ENCODE data around the gene CXCR1. TPM values are rescaled to one million over a fixed set of nuclear protein-coding genes. Genes with fewer than 3 reads are reported as not detected.

The CXCR1 gene
- total and polyA plus RNA-seq, 2 donors (not counting 1 experiment from before 2014, with no cell fraction given): 0.04 TPM; not detected in 1

- DNase-seq (no peak), ATAC-seq (ENCODE audit: low read depth) (no peak)
- TF ChIP-seq EZH2 (IDR thresholded peaks at IDR 0.05; ENCODE audit: borderline replicate concordance, insufficient read depth, low read depth, low read length, poor library complexity, severe bottlenecking): no peak
- TF ChIP-seq CTCF (IDR thresholded peaks at IDR 0.05): no peak
- peaks cover 0 to 6% (median 6%) of the 10 kb centered on the region in 3 donors for H3K9me3 ChIP-seq (ENCODE audit: control extremely low read depth in 1 of 3, control insufficient read depth in 2 of 3, insufficient read depth in 1 of 3, low read length in 2 of 3)
- H3K79me2 ChIP-seq (ENCODE audit: control insufficient read depth, insufficient read depth, low read length): peaks cover 46% of the 10 kb centered on the region
- Mint-ChIP-seq H3K9me3 (ENCODE audit: insufficient read depth) (no peaks in the 10 kb centered on the region), H3K27me3 (peaks cover 4% of the 10 kb centered on the region), H3K27ac (no peak overlapping the region), H3K4me1 (peaks cover 18% of the 10 kb centered on the region), H3K4me3 (no peak overlapping the region)
- H3K4me3 ChIP-seq (ENCODE audit: control extremely low read depth in 1 of 5, extremely low read depth in 1 of 5, insufficient read depth in 1 of 5, low read depth in 2 of 5, low read length in 4 of 5): no peak overlapping the region
- ChIA-PET CTCF (no interaction called here), POLR2A (no interaction called here)
- no peaks in the 10 kb centered on the region for H3K36me3 ChIP-seq (replicated peaks in 1 of 2; ENCODE audit: control extremely low read depth in 1 of 2, control insufficient read depth in 1 of 2, extremely low read depth in 1 of 2, insufficient read depth in 2 of 2, low read length in 1 of 2)
- no peak overlapping the region for H3K27ac ChIP-seq (ENCODE audit: low read length in 2 of 2)
- H4K20me1 ChIP-seq (ENCODE audit: control insufficient read depth, insufficient read depth, low read length, poor library complexity, severe bottlenecking): peaks cover 2% of the 10 kb centered on the region
- WGBS (ENCODE audit: insufficient coverage): 100% methylated on average over 1 of the region's 1 CpG
- no peak overlapping the region for H3K4me2 ChIP-seq (replicated peaks; ENCODE audit: low read depth, low read length, poor library complexity, severe bottlenecking)
- H2AFZ ChIP-seq (ENCODE audit: insufficient read depth, low read depth, low read length, poor library complexity, severe bottlenecking): no peak overlapping the region
- intact Hi-C loops (cut with micrococcal nuclease): no loop called here
- H3K4me1 ChIP-seq (ENCODE audit: control insufficient read depth in 2 of 2, insufficient read depth in 2 of 2, low read length in 2 of 2): peaks cover 9 to 18% of the 10 kb centered on the region in 2 donors
- H3K9ac ChIP-seq (ENCODE audit: low read length): no peak overlapping the region
- peaks cover 0 to 2% (median 0%) of the 10 kb centered on the region in 4 experiments for H3K27me3 ChIP-seq (replicated peaks in 1 of 4; ENCODE audit: control extremely low read depth in 1 of 4, control insufficient read depth in 3 of 4, insufficient read depth in 4 of 4, low read length in 3 of 4)
Measured at GRCh38 chr2:218214116-218214515, 47.4 kb upstream of the CXCR1 start.

- no peaks in the 10 kb centered on the region for H3K4me1 Mint-ChIP-seq
- POLR2A ChIA-PET: no interaction called here
- ATAC-seq (ENCODE audit: low read depth) (no peak), DNase-seq (no peak)
- H3K4me3 Mint-ChIP-seq: no peak overlapping the region
- no peak overlapping the region for H3K4me3 ChIP-seq (ENCODE audit: control extremely low read depth in 1 of 5, extremely low read depth in 1 of 5, insufficient read depth in 1 of 5, low read depth in 2 of 5, low read length in 4 of 5)
- H3K27me3 ChIP-seq (replicated peaks in 1 of 4; ENCODE audit: control extremely low read depth in 1 of 4, control insufficient read depth in 3 of 4, insufficient read depth in 4 of 4, low read length in 3 of 4): peaks cover 0 to 2% (median 0%) of the 10 kb centered on the region in 4 experiments
- 92% methylated on average over 3 of the region's 3 CpGs for WGBS (ENCODE audit: insufficient coverage)
- peaks cover 7% of the 10 kb centered on the region for H3K79me2 ChIP-seq (ENCODE audit: control insufficient read depth, insufficient read depth, low read length)
- no peak for TF ChIP-seq EZH2 (IDR thresholded peaks at IDR 0.05; ENCODE audit: borderline replicate concordance, insufficient read depth, low read depth, low read length, poor library complexity, severe bottlenecking)
- TF ChIP-seq CTCF (IDR thresholded peaks at IDR 0.05): no peak
- no peaks in the 10 kb centered on the region for H3K4me1 ChIP-seq (ENCODE audit: control insufficient read depth in 2 of 2, insufficient read depth in 2 of 2, low read length in 2 of 2)
- H3K9me3 ChIP-seq (ENCODE audit: control extremely low read depth in 1 of 3, control insufficient read depth in 2 of 3, insufficient read depth in 1 of 3, low read length in 2 of 3): peaks cover 4 to 10% (median 7%) of the 10 kb centered on the region in 3 donors
- H3K27me3 Mint-ChIP-seq: peaks cover 4% of the 10 kb centered on the region
- H3K9ac ChIP-seq (ENCODE audit: low read length): no peak overlapping the region
- H3K4me2 ChIP-seq (replicated peaks; ENCODE audit: low read depth, low read length, poor library complexity, severe bottlenecking): no peak overlapping the region
- H3K27ac Mint-ChIP-seq: no peak overlapping the region
- intact Hi-C loops (cut with micrococcal nuclease): no loop called here
- no peaks in the 10 kb centered on the region for H4K20me1 ChIP-seq (ENCODE audit: control insufficient read depth, insufficient read depth, low read length, poor library complexity, severe bottlenecking)
- H3K27ac ChIP-seq (ENCODE audit: low read length in 2 of 2): no peak overlapping the region
- no peaks in the 10 kb centered on the region for H3K36me3 ChIP-seq (replicated peaks in 1 of 2; ENCODE audit: control extremely low read depth in 1 of 2, control insufficient read depth in 1 of 2, extremely low read depth in 1 of 2, insufficient read depth in 2 of 2, low read length in 1 of 2)
- no peak overlapping the region for H2AFZ ChIP-seq (ENCODE audit: insufficient read depth, low read depth, low read length, poor library complexity, severe bottlenecking)
- H3K9me3 Mint-ChIP-seq (ENCODE audit: insufficient read depth): no peaks in the 10 kb centered on the region
- CTCF ChIA-PET: no interaction called here
Measured at GRCh38 chr2:218209078-218209477, 42.3 kb upstream of the CXCR1 start.
